CD4-positive, alpha-beta T cell treated with Interleukin-15 for 4 hours (primary cell): Measurements from ENCODE around the gene ATL3.
"Not testable (repeated sequence)": the region's sequence is repeated elsewhere in the genome, so short reads cannot be mapped to it uniquely, and the experiment has no call there.

ENCODE experiments used
- DNase-seq: peaks from one replicate; pipeline ENCODE4 v3.0.0-alpha.2; 2020; ENCODE audit warnings: low spot score

The ATL3 gene

GRCh38 chr11:63586451-63587166, 84.6 kb downstream of the ATL3 start:
- no peak for DNase-seq

GRCh38 chr11:63583357-63583677, 87.9 kb downstream of the ATL3 start:
- no peak for DNase-seq

- not testable (repeated sequence) for DNase-seq
Measured at GRCh38 chr11:63581224-63581623, 90.0 kb downstream of the ATL3 start.

- not testable (repeated sequence) for DNase-seq
Measured at GRCh38 chr11:63578882-63579281, 92.3 kb downstream of the ATL3 start.

- no peak for DNase-seq
Measured at GRCh38 chr11:63574856-63575602, 96.1 kb downstream of the ATL3 start.
